Measurements from ENCODE around the gene TOM1L1. TPM values are rescaled to one million over a fixed set of nuclear protein-coding genes. Genes with fewer than 3 reads are reported as not detected.

TOM1L1 gene, protein sequence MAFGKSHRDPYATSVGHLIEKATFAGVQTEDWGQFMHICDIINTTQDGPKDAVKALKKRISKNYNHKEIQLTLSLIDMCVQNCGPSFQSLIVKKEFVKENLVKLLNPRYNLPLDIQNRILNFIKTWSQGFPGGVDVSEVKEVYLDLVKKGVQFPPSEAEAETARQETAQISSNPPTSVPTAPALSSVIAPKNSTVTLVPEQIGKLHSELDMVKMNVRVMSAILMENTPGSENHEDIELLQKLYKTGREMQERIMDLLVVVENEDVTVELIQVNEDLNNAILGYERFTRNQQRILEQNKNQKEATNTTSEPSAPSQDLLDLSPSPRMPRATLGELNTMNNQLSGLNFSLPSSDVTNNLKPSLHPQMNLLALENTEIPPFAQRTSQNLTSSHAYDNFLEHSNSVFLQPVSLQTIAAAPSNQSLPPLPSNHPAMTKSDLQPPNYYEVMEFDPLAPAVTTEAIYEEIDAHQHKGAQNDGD
- total RNA-seq: not detected
- not detected for polyA plus RNA-seq

DNA sequence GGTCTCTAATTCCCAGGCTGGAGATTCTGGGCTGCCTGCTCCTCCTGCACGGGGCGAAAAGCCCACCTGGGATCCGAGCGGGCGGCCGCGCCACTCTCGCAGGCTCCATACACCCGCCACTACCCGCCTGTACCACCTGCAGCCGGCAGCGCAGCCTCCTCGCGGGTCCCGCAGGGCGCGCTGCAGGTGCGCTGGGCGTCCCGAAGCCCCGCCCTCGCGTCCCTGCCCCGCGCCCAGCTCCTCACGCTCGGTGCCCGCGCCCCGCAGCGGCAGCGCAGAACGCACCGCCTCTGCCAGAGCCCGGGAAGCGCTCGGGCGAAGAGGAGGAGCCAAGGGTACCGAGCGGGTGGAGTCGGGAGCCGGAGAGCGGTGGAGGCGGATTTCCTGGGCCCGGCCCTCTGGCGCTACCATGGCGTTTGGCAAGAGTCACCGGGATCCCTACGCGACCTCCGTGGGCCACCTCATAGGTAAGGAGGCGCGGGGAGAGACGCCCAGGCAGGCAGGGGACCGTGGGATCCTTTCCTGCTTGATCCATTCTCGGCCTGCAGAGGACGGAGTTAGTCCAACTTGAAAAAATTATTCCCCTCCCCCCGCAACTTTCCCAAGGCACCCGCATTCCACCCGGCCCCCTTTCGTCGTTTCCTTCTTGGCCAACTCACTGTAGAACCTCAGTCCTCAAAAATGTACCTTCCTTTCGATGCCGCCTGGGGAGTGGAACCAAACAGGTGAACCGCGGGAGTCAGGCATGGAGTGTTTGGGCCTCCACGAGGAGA, at the start of gene TOM1L1:
Gene TOM1L1, plus strand, starts transcription at position 396 of the 773 bp plus-strand sequence. Its CDS starts 14 bp downstream, at position 410.
- ATAC-seq (ENCODE audit: low read depth in 2 of 2) (no peak), DNase-seq (peak in 1 of 3 donors; percentile 30)
- no peak within 1 kb of the TSS for H3K27ac ChIP-seq (ENCODE audit: insufficient read depth, low read length, poor library complexity, severe bottlenecking)
- peaks cover 8% of the 10 kb centered on the region for H3K4me1 ChIP-seq (ENCODE audit: control insufficient read depth, insufficient read depth, low read length, poor library complexity, severe bottlenecking)
- H3K27me3 ChIP-seq (ENCODE audit: control insufficient read depth, insufficient read depth, low read length): peaks cover 3% of the 10 kb centered on the region
- H3K9me3 ChIP-seq (ENCODE audit: control insufficient read depth in 2 of 2, low read length in 2 of 2): no peaks in the 10 kb centered on the region
- H3K36me3 ChIP-seq (ENCODE audit: control insufficient read depth, insufficient read depth, low read length): no peaks in the 10 kb centered on the region
- H3K4me3 ChIP-seq (ENCODE audit: low read depth, low read length): no peak within 1 kb of the TSS
- no peak within 1 kb of the TSS for H3K27ac Mint-ChIP-seq
- H3K36me3 Mint-ChIP-seq: no peaks in the 10 kb centered on the region
- H3K4me1 Mint-ChIP-seq: peaks cover 0 to 16% (median 9%) of the 10 kb centered on the region in 4 donors
- peaks cover 39% of the 10 kb centered on the region for H3K27me3 Mint-ChIP-seq
- peaks cover 0 to 4% (median 0%) of the 10 kb centered on the region in 7 donors for H3K9me3 Mint-ChIP-seq
- H3K4me3 Mint-ChIP-seq: peak within 1 kb of the TSS in 2 of 4 donors; percentile 44 to 57

GRCh38 chr17:54859187-54859586, 41.5 kb upstream of the TOM1L1 start:
- Histone ChIP-seq H3K4me1 (ENCODE audit: control insufficient read depth, insufficient read depth, low read length, poor library complexity, severe bottlenecking) (no peaks in the 10 kb centered on the region), H3K4me3 (ENCODE audit: low read depth, low read length) (no peak overlapping the region), H3K36me3 (ENCODE audit: control insufficient read depth, insufficient read depth, low read length) (no peaks in the 10 kb centered on the region), H3K27me3 (ENCODE audit: control insufficient read depth, insufficient read depth, low read length) (no peaks in the 10 kb centered on the region), H3K9me3 (ENCODE audit: control insufficient read depth in 2 of 2, low read length in 2 of 2) (no peaks in the 10 kb centered on the region), H3K27ac (ENCODE audit: insufficient read depth, low read length, poor library complexity, severe bottlenecking) (no peak overlapping the region)
- ATAC-seq (ENCODE audit: low read depth in 2 of 2) (no peak), DNase-seq (no peak)
- Mint-ChIP-seq H3K4me1 (no peaks in the 10 kb centered on the region), H3K36me3 (no peaks in the 10 kb centered on the region), H3K27me3 (peaks cover 7% of the 10 kb centered on the region), H3K9me3 (peaks cover 0 to 3% (median 0%) of the 10 kb centered on the region in 7 donors), H3K4me3 (no peak overlapping the region), H3K27ac (no peak overlapping the region)

DNA sequence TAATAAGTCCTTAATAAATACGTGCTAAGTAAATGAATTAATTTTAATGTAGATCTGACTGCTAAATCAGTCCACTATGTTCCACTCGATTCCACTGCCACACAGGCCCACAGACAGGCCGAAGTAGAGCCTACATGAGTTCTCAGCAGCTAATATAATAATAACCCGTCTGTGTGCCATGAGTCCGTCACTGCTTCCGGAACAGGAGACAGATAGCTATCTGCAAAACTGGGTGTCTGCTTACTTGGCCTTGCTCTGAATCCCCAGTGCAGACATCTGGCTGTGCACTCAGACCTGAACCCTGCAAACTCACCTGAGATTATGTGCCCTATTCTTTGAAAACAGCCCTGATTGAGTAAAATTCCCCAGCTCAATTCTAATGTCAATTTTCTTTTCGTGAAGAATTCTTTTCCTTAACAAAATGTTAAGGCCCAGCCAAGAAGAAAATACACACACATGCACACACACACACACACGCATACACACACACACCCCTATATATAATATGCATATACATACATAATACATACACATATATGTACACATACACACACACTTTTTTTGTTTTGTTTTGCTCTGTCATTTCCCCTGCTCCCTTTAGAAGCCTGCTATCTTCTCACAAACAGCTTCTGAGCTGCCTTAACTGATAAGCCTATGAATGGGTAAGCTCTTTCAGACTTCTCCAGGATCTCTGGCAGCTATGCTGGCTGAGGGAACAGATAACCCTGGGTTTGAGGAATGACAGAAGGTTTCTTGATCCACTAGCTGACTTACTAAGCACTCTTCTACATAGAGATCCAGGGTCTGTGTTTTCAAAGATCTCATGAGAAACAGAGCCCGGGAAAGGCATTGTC, 39.8 kb upstream of the TOM1L1 start:
- DNase-seq (no peak), ATAC-seq (ENCODE audit: low read depth in 2 of 2) (no peak)
- H3K4me3 ChIP-seq (ENCODE audit: low read depth, low read length): no peak overlapping the region
- H3K27ac Mint-ChIP-seq: no peak overlapping the region
- H3K9me3 Mint-ChIP-seq: peaks cover 0 to 3% (median 0%) of the 10 kb centered on the region in 7 donors
- H3K27ac ChIP-seq (ENCODE audit: insufficient read depth, low read length, poor library complexity, severe bottlenecking): no peak overlapping the region
- H3K4me1 Mint-ChIP-seq: no peaks in the 10 kb centered on the region
- H3K27me3 ChIP-seq (ENCODE audit: control insufficient read depth, insufficient read depth, low read length): no peaks in the 10 kb centered on the region
- H3K4me3 Mint-ChIP-seq: no peak overlapping the region
- H3K36me3 Mint-ChIP-seq: no peaks in the 10 kb centered on the region
- peaks cover 7% of the 10 kb centered on the region for H3K27me3 Mint-ChIP-seq
- H3K4me1 ChIP-seq (ENCODE audit: control insufficient read depth, insufficient read depth, low read length, poor library complexity, severe bottlenecking): no peaks in the 10 kb centered on the region
- H3K9me3 ChIP-seq (ENCODE audit: control insufficient read depth in 2 of 2, low read length in 2 of 2): no peaks in the 10 kb centered on the region
- no peaks in the 10 kb centered on the region for H3K36me3 ChIP-seq (ENCODE audit: control insufficient read depth, insufficient read depth, low read length)

DNA sequence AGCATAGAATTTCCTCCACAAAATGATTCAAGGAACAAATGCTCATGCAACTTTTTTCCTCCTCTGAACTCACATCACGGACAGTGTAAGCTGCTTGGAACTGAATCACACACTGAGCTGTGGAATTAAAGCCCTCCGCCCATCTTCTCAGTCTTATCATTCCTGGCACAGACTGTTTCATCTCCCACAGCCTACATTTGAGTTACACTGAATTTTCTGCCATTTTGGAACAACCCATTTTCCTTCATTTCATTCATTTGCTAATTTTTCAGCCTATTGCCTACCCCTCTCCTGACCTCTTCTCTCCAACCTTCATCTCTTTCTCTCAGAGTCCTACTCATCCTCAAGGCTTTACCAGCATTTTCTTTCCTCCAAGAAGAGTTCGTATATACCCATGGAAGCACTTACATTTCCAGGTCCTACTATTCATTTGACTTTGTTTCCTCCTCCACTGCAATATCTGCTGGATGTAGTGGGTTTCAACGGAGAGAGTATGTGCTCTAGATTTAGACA, 39.1 kb upstream of the TOM1L1 start:
- DNase-seq: no peak

DNA sequence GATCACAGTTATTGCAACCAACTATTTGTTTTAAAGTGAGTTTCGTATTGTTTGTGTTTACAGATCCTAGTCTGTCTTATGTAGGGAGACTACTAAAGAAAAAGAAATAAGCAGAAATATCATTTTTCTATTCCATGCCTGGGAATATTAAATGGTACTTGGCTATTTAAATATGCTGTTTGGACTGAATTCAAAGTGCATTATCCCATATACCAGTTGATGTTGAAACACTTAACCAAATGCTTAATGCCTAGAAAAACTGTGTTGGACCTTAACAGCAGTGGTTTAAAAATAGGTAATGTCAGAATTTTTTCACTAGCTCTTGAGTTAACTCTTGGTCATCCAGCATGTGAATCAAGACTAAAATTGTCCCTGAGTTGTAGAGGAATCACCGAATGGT, 37.5 kb upstream of the TOM1L1 start:
- Mint-ChIP-seq H3K36me3 (no peaks in the 10 kb centered on the region), H3K27me3 (peaks cover 7% of the 10 kb centered on the region), H3K4me1 (no peaks in the 10 kb centered on the region), H3K4me3 (no peak overlapping the region), H3K27ac (no peak overlapping the region), H3K9me3 (peaks cover 0 to 1% (median 0%) of the 10 kb centered on the region in 7 donors)
- DNase-seq (no peak), ATAC-seq (ENCODE audit: low read depth in 2 of 2) (no peak)
- Histone ChIP-seq H3K4me3 (ENCODE audit: low read depth, low read length) (no peak overlapping the region), H3K36me3 (ENCODE audit: control insufficient read depth, insufficient read depth, low read length) (no peaks in the 10 kb centered on the region), H3K27ac (ENCODE audit: insufficient read depth, low read length, poor library complexity, severe bottlenecking) (no peak overlapping the region), H3K9me3 (ENCODE audit: control insufficient read depth in 2 of 2, low read length in 2 of 2) (no peaks in the 10 kb centered on the region), H3K27me3 (ENCODE audit: control insufficient read depth, insufficient read depth, low read length) (peaks cover 2% of the 10 kb centered on the region), H3K4me1 (ENCODE audit: control insufficient read depth, insufficient read depth, low read length, poor library complexity, severe bottlenecking) (no peaks in the 10 kb centered on the region)

More for the DNA sequence above, 39.1 kb upstream of the TOM1L1 start:
- peaks cover 7% of the 10 kb centered on the region for H3K27me3 Mint-ChIP-seq
- no peak for ATAC-seq (ENCODE audit: low read depth in 2 of 2)
- Histone ChIP-seq H3K9me3 (ENCODE audit: control insufficient read depth in 2 of 2, low read length in 2 of 2) (no peaks in the 10 kb centered on the region), H3K4me3 (ENCODE audit: low read depth, low read length) (no peak overlapping the region), H3K27ac (ENCODE audit: insufficient read depth, low read length, poor library complexity, severe bottlenecking) (no peak overlapping the region), H3K36me3 (ENCODE audit: control insufficient read depth, insufficient read depth, low read length) (no peaks in the 10 kb centered on the region), H3K27me3 (ENCODE audit: control insufficient read depth, insufficient read depth, low read length) (no peaks in the 10 kb centered on the region), H3K4me1 (ENCODE audit: control insufficient read depth, insufficient read depth, low read length, poor library complexity, severe bottlenecking) (no peaks in the 10 kb centered on the region)
- no peaks in the 10 kb centered on the region for H3K4me1 Mint-ChIP-seq
- H3K27ac Mint-ChIP-seq: no peak overlapping the region
- no peaks in the 10 kb centered on the region for H3K36me3 Mint-ChIP-seq
- H3K4me3 Mint-ChIP-seq: no peak overlapping the region
- H3K9me3 Mint-ChIP-seq: peaks cover 0 to 3% (median 0%) of the 10 kb centered on the region in 7 donors

GRCh38 chr17:54864070-54864469, 36.6 kb upstream of the TOM1L1 start:
- Histone ChIP-seq H3K4me1 (ENCODE audit: control insufficient read depth, insufficient read depth, low read length, poor library complexity, severe bottlenecking) (no peaks in the 10 kb centered on the region), H3K27me3 (ENCODE audit: control insufficient read depth, insufficient read depth, low read length) (peaks cover 2% of the 10 kb centered on the region), H3K4me3 (ENCODE audit: low read depth, low read length) (no peak overlapping the region), H3K27ac (ENCODE audit: insufficient read depth, low read length, poor library complexity, severe bottlenecking) (no peak overlapping the region), H3K36me3 (ENCODE audit: control insufficient read depth, insufficient read depth, low read length) (no peaks in the 10 kb centered on the region), H3K9me3 (ENCODE audit: control insufficient read depth in 2 of 2, low read length in 2 of 2) (no peaks in the 10 kb centered on the region)
- H3K9me3 Mint-ChIP-seq: peaks cover 0 to 3% (median 0%) of the 10 kb centered on the region in 7 donors
- no peak overlapping the region for H3K27ac Mint-ChIP-seq
- H3K4me1 Mint-ChIP-seq: no peaks in the 10 kb centered on the region
- peaks cover 12% of the 10 kb centered on the region for H3K27me3 Mint-ChIP-seq
- DNase-seq (no peak), ATAC-seq (ENCODE audit: low read depth in 2 of 2) (no peak)
- H3K4me3 Mint-ChIP-seq: no peak overlapping the region
- H3K36me3 Mint-ChIP-seq: no peaks in the 10 kb centered on the region
